NCI-H187 (cell line): ENCODE measurements around the gene ZC3H7B.
"Not testable (repeated sequence)": the region's sequence is repeated elsewhere in the genome, so short reads cannot be mapped to it uniquely, and the experiment has no call there.

Source experiments
- DNase-seq, 2 experiments: peaks; one replicate each; lab custom pipeline; 2025; lab: John Stamatoyannopoulos, UW

The ZC3H7B gene

GRCh38 chr22:41382098-41382578 is 80.8 kb downstream of the ZC3H7B start:
- DNase-seq: no peak

- DNase-seq: no peak
Observed at GRCh38 chr22:41382610-41383009, 81.3 kb downstream of the ZC3H7B start.

- DNase-seq: no peak
Observed at GRCh38 chr22:41383085-41383484, 81.8 kb downstream of the ZC3H7B start.

- no peak for DNase-seq
Observed at GRCh38 chr22:41384128-41384527, 82.8 kb downstream of the ZC3H7B start.

- no peak for DNase-seq
Observed at GRCh38 chr22:41387341-41387740, 86.0 kb downstream of the ZC3H7B start.

GRCh38 chr22:41394012-41394356 is 92.7 kb downstream of the ZC3H7B start:
- DNase-seq: no peak

- DNase-seq: no peak
Observed at GRCh38 chr22:41395531-41396240, 94.4 kb downstream of the ZC3H7B start.

GRCh38 chr22:41397143-41397811 is 96.0 kb downstream of the ZC3H7B start:
- no peak for DNase-seq

- DNase-seq: no peak
Observed at GRCh38 chr22:41398921-41399320, 97.6 kb downstream of the ZC3H7B start.

GRCh38 chr22:41401781-41402648 is 100.7 kb downstream of the ZC3H7B start:
- DNase-seq: no peak

GRCh38 chr22:41402851-41403250 is 101.5 kb downstream of the ZC3H7B start:
- DNase-seq: not testable (repeated sequence)

GRCh38 chr22:41403532-41404318 is 102.4 kb downstream of the ZC3H7B start:
- peak; percentile 12 to 43 for DNase-seq

GRCh38 chr22:41405588-41405987 is 104.3 kb downstream of the ZC3H7B start:
- no peak for DNase-seq

GRCh38 chr22:41406410-41406809 is 105.1 kb downstream of the ZC3H7B start:
- DNase-seq: no peak

GRCh38 chr22:41407433-41407832 is 106.1 kb downstream of the ZC3H7B start:
- no peak for DNase-seq

- DNase-seq: no peak
Observed at GRCh38 chr22:41408665-41409064, 107.3 kb downstream of the ZC3H7B start.
